BLaER1 (cell line): ENCODE results near the gene MCIDAS.

Experiments
- H3K27ac ChIP-seq: shearing (Covaris generic); formaldehyde crosslinking; 2 replicates; pipeline ENCODE4 v1.8.1; 2022
- H3K27me3 ChIP-seq: shearing (Covaris generic); formaldehyde crosslinking; 2 replicates; pipeline ENCODE4 v1.8.1; 2022
- H3K36me3 ChIP-seq: shearing (Covaris generic); formaldehyde crosslinking; 2 replicates; pipeline ENCODE4 v1.8.1; 2022
- H3K4me1 ChIP-seq: shearing (Covaris generic); formaldehyde crosslinking; 2 replicates; pipeline ENCODE4 v1.8.1; 2022
- H3K4me2 ChIP-seq: shearing (Covaris generic); formaldehyde crosslinking; 2 replicates; pipeline ENCODE4 v1.8.1; 2022
- H3K4me3 ChIP-seq: shearing (Covaris generic); formaldehyde crosslinking; 2 replicates; pipeline ENCODE4 v1.8.1; 2022
- H3K9ac ChIP-seq: shearing (Covaris generic); formaldehyde crosslinking; 2 replicates; pipeline ENCODE4 v1.8.1; 2022
- H3K9me3 ChIP-seq: shearing (Covaris generic); formaldehyde crosslinking; 2 replicates; pipeline ENCODE4 v1.8.1; 2022
- H4K20me1 ChIP-seq: shearing (Covaris generic); formaldehyde crosslinking; 2 replicates; pipeline ENCODE4 v1.8.1; 2022
- Cebpa-rat ChIP-seq: shearing (Covaris generic); IDR thresholded peaks from 2 replicates; pipeline ENCODE4 v1.8.1; 2022

Gene MCIDAS

GRCh38 chr5:55171471-55171870 lies 55.6 kb downstream of the MCIDAS start:
- no peak overlapping the region for H3K27ac ChIP-seq
- peaks cover 26% of the 10 kb centered on the region for H3K4me1 ChIP-seq
- no peak overlapping the region for H3K4me2 ChIP-seq
- 0 out of 2 replicates have a peak, but pooled peaks have one; percentile 25 for TF ChIP-seq Cebpa-rat
- H3K9me3 ChIP-seq: no peaks in the 10 kb centered on the region
- peaks cover 40% of the 10 kb centered on the region for H3K27me3 ChIP-seq
- no peak overlapping the region for H3K9ac ChIP-seq
- H4K20me1 ChIP-seq: peaks cover 31% of the 10 kb centered on the region
- no peak overlapping the region for H3K4me3 ChIP-seq
- H3K36me3 ChIP-seq: no peaks in the 10 kb centered on the region
